Thymus (tissue), 11 donors: ENCODE measurements around the gene GTF2A2. TPM values are rescaled to one million over a fixed set of nuclear protein-coding genes. Genes with fewer than 3 reads are reported as not detected.
A peak's percentile ranks its signal among the peaks of the same experiment; 100 is the strongest.
"Not testable (repeated sequence)": the region's sequence is repeated elsewhere in the genome, so short reads cannot be mapped to it uniquely, and the experiment has no call there.

Experiments used
- DNase-seq, 9 donors: peaks; one replicate each; pipeline ENCODE4 v3.0.0-alpha.2; 2013; ENCODE audit warnings: low spot score in 9 of 9, low read depth in 6 of 9, missing footprints in 1 of 9
- H3K27ac ChIP-seq, 2 donors: one replicate each; pipeline ENCODE4 v1.5.1; 2013; ENCODE audit warnings: control low read depth in 1 of 2, low read depth in 1 of 2, low read length in 1 of 2, mild to moderate bottlenecking in 1 of 2, moderate library complexity in 1 of 2
- H3K27me3 ChIP-seq, 2 donors: one replicate each; pipeline ENCODE4 v1.5.1; 2013; ENCODE audit warnings: low read length in 1 of 2; ENCODE audit not compliant: control insufficient read depth in 2 of 2, insufficient read depth in 1 of 2
- H3K36me3 ChIP-seq, 2 donors: one replicate each; pipeline ENCODE4 v1.5.1; 2013; ENCODE audit warnings: low read length in 1 of 2, mild to moderate bottlenecking in 1 of 2, moderate library complexity in 1 of 2; ENCODE audit not compliant: control insufficient read depth in 2 of 2, insufficient read depth in 2 of 2
- H3K4me1 ChIP-seq, 2 donors: one replicate each; pipeline ENCODE4 v1.5.1; 2013; ENCODE audit warnings: low read length in 2 of 2; ENCODE audit not compliant: control insufficient read depth in 2 of 2, insufficient read depth in 2 of 2
- H3K4me3 ChIP-seq, 2 donors: one replicate each; pipeline ENCODE4 v1.5.1; 2013; ENCODE audit warnings: low read length in 2 of 2, control low read depth in 1 of 2, mild to moderate bottlenecking in 1 of 2
- H3K9me3 ChIP-seq, 2 donors: one replicate each; pipeline ENCODE4 v1.5.1; 2013; ENCODE audit warnings: low read length in 1 of 2, mild to moderate bottlenecking in 1 of 2; ENCODE audit not compliant: control insufficient read depth in 2 of 2, insufficient read depth in 1 of 2
- WGBS: extraction: QIAGEN DNeasy Blood & Tissue Kit; methylation state at CpG from one replicate; pipeline ENCODE4 v1.1.7; 2013; 5-methylcytosine and 5-hydroxymethylcytosine counted together
- polyA plus RNA-seq: library from polyadenylated mRNA; stranded (reverse); fragments of 200-250 nt; gene quantifications from one replicate; pipeline ENCODE4 v1.2.3, GENCODE V29; 2013
- total RNA-seq: library from RNA; stranded (reverse); fragments of 120-200 nt; gene quantifications from one replicate; pipeline ENCODE4 v1.2.4, GENCODE V29; 2013
- donor health status: healthy.

Gene GTF2A2
- total and polyA plus RNA-seq, 2 donors, result 90.2 to 150 TPM

DNA sequence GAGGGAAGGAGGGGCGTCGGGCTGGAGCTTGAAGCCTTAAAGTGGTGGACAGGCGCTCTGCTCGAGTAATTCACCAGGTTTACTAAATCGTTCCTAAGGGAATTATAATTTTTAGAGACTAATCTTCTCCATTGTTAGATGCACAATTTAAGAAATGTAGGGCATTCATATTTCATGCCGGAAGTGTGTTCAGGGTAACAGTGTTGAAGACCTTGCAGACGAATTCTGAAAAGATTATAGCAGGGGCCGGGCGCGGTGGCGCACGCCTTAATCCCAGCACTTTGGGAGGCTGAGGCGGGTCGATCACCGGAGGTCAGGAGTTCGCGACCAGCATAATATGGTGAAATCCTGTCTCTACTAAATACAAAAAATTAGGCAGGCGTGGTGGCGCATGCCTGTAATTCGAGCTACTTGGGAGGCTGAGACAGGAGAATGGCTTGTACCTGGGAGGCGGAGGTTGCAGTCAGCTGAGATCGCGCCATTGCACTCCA is 365 bp upstream of the GTF2A2 start:
- 48% methylated on average over 23 of the region's 23 CpGs for WGBS
- DNase-seq, result no peak
- Histone ChIP-seq H3K4me1 (peaks cover 3 to 4% of the 10 kb centered on the region in 2 donors), H3K4me3 (peak overlapping the region; percentile 71 to 82), H3K27me3 (no peaks in the 10 kb centered on the region), H3K9me3 (no peaks in the 10 kb centered on the region), H3K36me3 (peaks cover 9 to 36% of the 10 kb centered on the region in 2 donors), H3K27ac (peak overlapping the region; percentile 64 to 90)

GRCh38 chr15:59654046-59654445 is 3.3 kb downstream of the GTF2A2 start:
- peaks cover 3 to 4% of the 10 kb centered on the region in 2 donors for H3K4me1 ChIP-seq
- H3K4me3 ChIP-seq, result no peak overlapping the region
- 98% methylated on average over 1 of the region's 1 CpG for WGBS
- peaks cover 8 to 34% of the 10 kb centered on the region in 2 donors for H3K36me3 ChIP-seq
- no peaks in the 10 kb centered on the region for H3K9me3 ChIP-seq
- H3K27ac ChIP-seq, result no peak overlapping the region
- DNase-seq, result no peak
- no peaks in the 10 kb centered on the region for H3K27me3 ChIP-seq

- Histone ChIP-seq H3K9me3 (no peaks in the 10 kb centered on the region), H3K4me1 (no peaks in the 10 kb centered on the region), H3K27ac (no peak overlapping the region), H3K27me3 (no peaks in the 10 kb centered on the region), H3K36me3 (peaks cover 19 to 45% of the 10 kb centered on the region in 2 donors), H3K4me3 (no peak overlapping the region)
- DNase-seq, result no peak
Measured at GRCh38 chr15:59649603-59650002, 7.7 kb downstream of the GTF2A2 start.

DNA sequence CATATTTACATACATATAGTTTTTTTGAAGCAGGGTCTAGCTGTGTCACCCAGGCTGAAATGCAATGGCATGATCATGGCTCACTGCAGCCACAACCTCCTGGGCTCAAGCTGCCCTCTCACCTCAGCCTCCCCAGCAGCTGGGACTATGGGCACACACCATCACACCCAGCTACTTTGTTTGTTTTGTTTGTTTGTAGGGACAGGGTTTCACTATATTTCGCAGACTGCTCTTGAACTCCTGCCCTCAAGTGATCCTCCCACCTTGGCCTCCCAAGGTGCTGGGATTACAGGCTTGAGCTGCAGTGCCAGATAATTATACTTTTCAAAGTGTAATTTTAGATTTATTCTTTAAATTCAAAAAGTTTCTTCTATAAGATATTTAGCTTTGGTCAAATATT is 10.2 kb downstream of the GTF2A2 start:
- no peaks in the 10 kb centered on the region for H3K9me3 ChIP-seq
- peaks cover 13 to 30% of the 10 kb centered on the region in 2 donors for H3K36me3 ChIP-seq
- H3K27ac ChIP-seq, result no peak overlapping the region
- 96% methylated on average over 1 of the region's 1 CpG for WGBS
- H3K4me1 ChIP-seq, result no peaks in the 10 kb centered on the region
- H3K27me3 ChIP-seq, result no peaks in the 10 kb centered on the region
- no peak overlapping the region for H3K4me3 ChIP-seq
- no peak for DNase-seq

GRCh38 chr15:59646277-59646676 is 11.0 kb downstream of the GTF2A2 start:
- no peak for DNase-seq
- Histone ChIP-seq H3K36me3 (peaks cover 13 to 28% of the 10 kb centered on the region in 2 donors), H3K4me1 (no peaks in the 10 kb centered on the region), H3K4me3 (no peak overlapping the region), H3K9me3 (no peaks in the 10 kb centered on the region), H3K27me3 (no peaks in the 10 kb centered on the region), H3K27ac (no peak overlapping the region)
- 98% methylated on average over 1 of the region's 1 CpG for WGBS

- H3K4me3 ChIP-seq, H3K4me1 ChIP-seq, H3K27me3 ChIP-seq, H3K9me3 ChIP-seq, DNase-seq, H3K27ac ChIP-seq: not testable (repeated sequence)
- H3K36me3 ChIP-seq, result peaks cover 13 to 28% of the 10 kb centered on the region in 2 donors
- WGBS, result over 99% methylated on average over 9 of the region's 9 CpGs
Measured at GRCh38 chr15:59645812-59646211, 11.5 kb downstream of the GTF2A2 start.

DNA sequence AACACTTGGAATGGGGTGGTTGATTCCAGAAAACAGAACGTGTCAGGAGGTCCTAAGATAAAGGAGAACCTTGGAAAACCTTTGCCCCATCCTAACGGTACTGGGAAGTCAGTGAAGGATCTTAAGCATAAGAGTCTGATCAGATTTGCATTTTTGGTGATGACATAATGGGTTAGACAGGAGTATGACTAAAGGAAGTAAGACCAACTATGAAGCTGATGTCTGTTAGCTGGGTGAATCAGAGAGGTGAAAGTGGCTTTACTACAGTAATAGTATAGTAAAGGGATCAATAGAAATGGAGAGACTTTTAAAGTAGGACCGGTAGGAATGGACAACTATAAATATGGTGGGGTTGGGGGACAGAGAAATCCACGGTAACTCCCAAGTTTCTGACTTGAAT is 12.6 kb downstream of the GTF2A2 start:
- peaks cover 13 to 23% of the 10 kb centered on the region in 2 donors for H3K36me3 ChIP-seq

DNA sequence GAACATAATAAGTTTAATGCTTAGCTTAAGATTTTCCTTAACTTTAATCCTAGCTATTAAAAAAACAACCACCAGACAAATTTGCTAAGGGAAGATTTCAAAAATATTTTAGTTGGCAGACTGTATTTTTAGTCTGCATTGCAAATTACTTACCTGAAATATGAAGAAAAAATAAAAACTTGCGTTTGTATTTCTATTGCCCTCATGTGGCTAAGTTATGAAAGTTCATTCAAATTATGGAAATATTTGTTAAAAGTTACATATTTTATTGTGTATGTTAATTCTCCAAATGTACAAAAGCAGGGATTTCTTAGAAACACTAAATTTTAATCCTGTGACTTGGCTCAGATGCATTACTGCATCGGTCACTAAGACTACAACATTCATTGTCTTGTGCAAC is 15.0 kb downstream of the GTF2A2 start:
- H3K36me3 ChIP-seq, result peaks cover 16 to 31% of the 10 kb centered on the region in 2 donors
- no peaks in the 10 kb centered on the region for H3K9me3 ChIP-seq
- H3K4me1 ChIP-seq, result no peaks in the 10 kb centered on the region
- H3K27ac ChIP-seq, result no peak overlapping the region
- no peak overlapping the region for H3K4me3 ChIP-seq
- H3K27me3 ChIP-seq, result no peaks in the 10 kb centered on the region
- DNase-seq, result no peak
- WGBS, result 94% methylated on average over 2 of the region's 2 CpGs

More for the DNA sequence above, 12.6 kb downstream of the GTF2A2 start:
- no peak for DNase-seq
- H3K4me1 ChIP-seq, result no peaks in the 10 kb centered on the region
- no peak overlapping the region for H3K27ac ChIP-seq
- WGBS, result 98% methylated on average over 4 of the region's 4 CpGs
- H3K9me3 ChIP-seq, result no peaks in the 10 kb centered on the region
- no peak overlapping the region for H3K4me3 ChIP-seq
- no peaks in the 10 kb centered on the region for H3K27me3 ChIP-seq

GRCh38 chr15:59637507-59637906 is 19.8 kb downstream of the GTF2A2 start:
- H3K4me1 ChIP-seq, H3K9me3 ChIP-seq, H3K27me3 ChIP-seq, DNase-seq, H3K4me3 ChIP-seq, H3K27ac ChIP-seq: not testable (repeated sequence)
- peaks cover 3 to 20% of the 10 kb centered on the region in 2 donors for H3K36me3 ChIP-seq
- 98% methylated on average over 2 of the region's 2 CpGs for WGBS

DNA sequence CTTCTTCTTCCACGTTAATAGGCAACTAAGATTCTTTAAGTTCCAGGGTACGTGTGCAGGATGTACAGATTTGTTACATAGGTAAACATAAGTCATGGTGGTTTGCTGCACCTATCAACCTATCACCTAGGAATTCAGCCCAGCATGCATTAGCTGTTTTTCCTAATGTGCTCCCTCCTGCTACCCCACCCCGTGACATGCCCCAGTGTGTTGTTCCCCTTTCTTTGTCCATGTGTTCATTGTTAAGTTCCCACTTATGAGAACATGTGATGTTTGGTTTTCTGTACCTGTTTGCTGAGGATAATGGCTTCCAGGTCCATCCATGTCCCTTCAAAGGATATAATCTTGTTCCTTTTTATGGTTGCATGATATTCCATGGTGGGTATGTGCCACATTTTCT is 21.1 kb downstream of the GTF2A2 start:
- H3K9me3 ChIP-seq, result no peaks in the 10 kb centered on the region
- DNase-seq, result no peak
- H3K4me1 ChIP-seq, result no peaks in the 10 kb centered on the region
- no peaks in the 10 kb centered on the region for H3K27me3 ChIP-seq
- WGBS, result 95% methylated on average over 3 of the region's 3 CpGs
- H3K27ac ChIP-seq, result no peak overlapping the region
- no peak overlapping the region for H3K4me3 ChIP-seq
- peaks cover 3 to 16% of the 10 kb centered on the region in 2 donors for H3K36me3 ChIP-seq
